Stimulated activated CD4-positive, alpha-beta T cell treated with anti-CD3 and anti-CD28 coated beads, Interleukin-2, amount 100 ng/mL, for 4 hours (primary cell): Measurements from ENCODE around the gene PRR30.
"Not testable (repeated sequence)": the region's sequence is repeated elsewhere in the genome, so short reads cannot be mapped to it uniquely, and the experiment has no call there.

ENCODE experiments used
- DNase-seq: peaks from one replicate; pipeline ENCODE4 v3.0.0-alpha.2; 2020; ENCODE audit warnings: low read depth

Gene PRR30

GRCh38 chr2:27139310-27139709 lies at the start of gene PRR30:
Gene PRR30, minus strand, starts transcription at chr2:27139410. Its CDS starts 1,081 bp downstream, at chr2:27138329.
- DNase-seq: no peak

- no peak for DNase-seq
Measured at GRCh38 chr2:27186613-27187345, 47.6 kb upstream of the PRR30 start.

GRCh38 chr2:27185331-27186026 lies 46.3 kb upstream of the PRR30 start:
- DNase-seq: no peak

- no peak for DNase-seq
Measured at GRCh38 chr2:27184115-27184514, 44.9 kb upstream of the PRR30 start.

- no peak for DNase-seq
Measured at GRCh38 chr2:27182346-27182745, 43.1 kb upstream of the PRR30 start.

GRCh38 chr2:27179344-27180000 lies 40.3 kb upstream of the PRR30 start:
- DNase-seq: no peak

GRCh38 chr2:27178469-27178868 lies 39.3 kb upstream of the PRR30 start:
- DNase-seq: no peak

GRCh38 chr2:27177441-27178351 lies 38.5 kb upstream of the PRR30 start:
- DNase-seq: no peak

GRCh38 chr2:27175781-27176180 lies 36.6 kb upstream of the PRR30 start:
- DNase-seq: not testable (repeated sequence)

GRCh38 chr2:27175330-27175729 lies 36.1 kb upstream of the PRR30 start:
- no peak for DNase-seq

GRCh38 chr2:27174638-27175037 lies 35.4 kb upstream of the PRR30 start:
- DNase-seq: no peak

GRCh38 chr2:27171351-27171848 lies 32.2 kb upstream of the PRR30 start:
- no peak for DNase-seq

GRCh38 chr2:27170581-27171337 lies 31.5 kb upstream of the PRR30 start:
- no peak for DNase-seq

GRCh38 chr2:27164960-27165763 lies 26.0 kb upstream of the PRR30 start:
- DNase-seq: no peak

GRCh38 chr2:27162151-27163121 lies 23.2 kb upstream of the PRR30 start:
- DNase-seq: no peak

GRCh38 chr2:27160191-27160590 lies 21.0 kb upstream of the PRR30 start:
- DNase-seq: no peak

- no peak for DNase-seq
Measured at GRCh38 chr2:27159271-27159670, 20.1 kb upstream of the PRR30 start.

GRCh38 chr2:27158468-27158867 lies 19.3 kb upstream of the PRR30 start:
- no peak for DNase-seq

GRCh38 chr2:27155069-27155520 lies 15.9 kb upstream of the PRR30 start:
- no peak for DNase-seq
